Neural cell (in vitro differentiated cells): Measurements from ENCODE around the gene PKDCC.

ENCODE experiments used
- EZH2 ChIP-seq: fragments of 200-600, 300-800 bp; shearing (Covaris generic), sonication (generic); IDR thresholded peaks from 2 replicates; pipeline ENCODE4 v1.6.1; 2014; ENCODE audit warnings: antibody characterized with exemption, low read length, borderline replicate concordance, mild to moderate bottlenecking; ENCODE audit not compliant: insufficient read depth, poor library complexity, severe bottlenecking
- TF ChIP-seq, protein P1 (sequence below): IDR thresholded peaks from 2 replicates; pipeline ENCODE4 v1.6.1; 2012; ENCODE audit warnings: borderline replicate concordance

DNA sequence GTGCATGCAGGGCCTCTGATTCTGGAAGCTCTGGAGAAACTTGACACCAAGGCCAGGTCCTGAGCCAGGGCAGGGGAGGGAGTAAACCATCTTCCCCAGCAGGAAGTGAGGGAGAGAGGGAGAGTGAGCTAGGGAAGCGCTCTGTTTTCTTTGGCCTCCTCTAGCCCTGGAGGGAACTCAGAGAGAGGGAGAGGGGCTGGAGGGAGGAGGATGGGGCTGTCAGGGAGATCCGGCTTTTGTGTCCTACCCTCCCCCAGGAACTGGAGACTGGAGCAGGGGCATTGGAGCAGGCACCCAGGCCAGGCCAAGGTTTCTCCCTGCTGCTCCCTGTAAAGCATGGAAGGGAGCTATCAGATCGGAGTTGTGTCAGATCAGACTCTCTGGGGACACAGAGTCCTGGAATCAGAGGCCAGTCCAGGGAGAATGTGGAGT is 22.7 kb upstream of the PKDCC start:
- TF ChIP-seq, protein P1, sequence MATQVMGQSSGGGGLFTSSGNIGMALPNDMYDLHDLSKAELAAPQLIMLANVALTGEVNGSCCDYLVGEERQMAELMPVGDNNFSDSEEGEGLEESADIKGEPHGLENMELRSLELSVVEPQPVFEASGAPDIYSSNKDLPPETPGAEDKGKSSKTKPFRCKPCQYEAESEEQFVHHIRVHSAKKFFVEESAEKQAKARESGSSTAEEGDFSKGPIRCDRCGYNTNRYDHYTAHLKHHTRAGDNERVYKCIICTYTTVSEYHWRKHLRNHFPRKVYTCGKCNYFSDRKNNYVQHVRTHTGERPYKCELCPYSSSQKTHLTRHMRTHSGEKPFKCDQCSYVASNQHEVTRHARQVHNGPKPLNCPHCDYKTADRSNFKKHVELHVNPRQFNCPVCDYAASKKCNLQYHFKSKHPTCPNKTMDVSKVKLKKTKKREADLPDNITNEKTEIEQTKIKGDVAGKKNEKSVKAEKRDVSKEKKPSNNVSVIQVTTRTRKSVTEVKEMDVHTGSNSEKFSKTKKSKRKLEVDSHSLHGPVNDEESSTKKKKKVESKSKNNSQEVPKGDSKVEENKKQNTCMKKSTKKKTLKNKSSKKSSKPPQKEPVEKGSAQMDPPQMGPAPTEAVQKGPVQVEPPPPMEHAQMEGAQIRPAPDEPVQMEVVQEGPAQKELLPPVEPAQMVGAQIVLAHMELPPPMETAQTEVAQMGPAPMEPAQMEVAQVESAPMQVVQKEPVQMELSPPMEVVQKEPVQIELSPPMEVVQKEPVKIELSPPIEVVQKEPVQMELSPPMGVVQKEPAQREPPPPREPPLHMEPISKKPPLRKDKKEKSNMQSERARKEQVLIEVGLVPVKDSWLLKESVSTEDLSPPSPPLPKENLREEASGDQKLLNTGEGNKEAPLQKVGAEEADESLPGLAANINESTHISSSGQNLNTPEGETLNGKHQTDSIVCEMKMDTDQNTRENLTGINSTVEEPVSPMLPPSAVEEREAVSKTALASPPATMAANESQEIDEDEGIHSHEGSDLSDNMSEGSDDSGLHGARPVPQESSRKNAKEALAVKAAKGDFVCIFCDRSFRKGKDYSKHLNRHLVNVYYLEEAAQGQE: no peak
- TF ChIP-seq EZH2: no peak
